ENCODE data around the gene ZNF579. TPM values are rescaled to one million over a fixed set of nuclear protein-coding genes. Genes with fewer than 3 reads are reported as not detected.

The ZNF579 gene
- total RNA-seq, 4 donors from 2014 or later = 4.2 to 11.1 (median 8.1) TPM

GRCh38 chr19:55550321-55550650 is 30.4 kb downstream of the ZNF579 start:
- intact Hi-C loops (cut with DNase I) = no loop called here
- Histone ChIP-seq H3K36me3 (no peaks in the 10 kb centered on the region), H3K4me1 (peaks cover 23 to 32% (median 30%) of the 10 kb centered on the region in 4 donors), H3K4me3 (no peak overlapping the region), H3K27me3 (peaks cover 0 to 89% (median 9%) of the 10 kb centered on the region in 4 donors), H3K9me3 (no peaks in the 10 kb centered on the region), H3K27ac (replicated peaks in 1 of 4) (no peak overlapping the region)
- DNase-seq (ENCODE audit: extremely low spot score) = no peak
- 63% methylated on average over 7 of the region's 7 CpGs for WGBS
- no peak for TF ChIP-seq EP300 (IDR thresholded peaks at IDR 0.05)
- TF ChIP-seq POLR2A (IDR thresholded peaks at IDR 0.05; ENCODE audit: low read depth) = no peak
- TF ChIP-seq POLR2AphosphoS5 (IDR thresholded peaks at IDR 0.05) = no peak
- TF ChIP-seq, protein P1, sequence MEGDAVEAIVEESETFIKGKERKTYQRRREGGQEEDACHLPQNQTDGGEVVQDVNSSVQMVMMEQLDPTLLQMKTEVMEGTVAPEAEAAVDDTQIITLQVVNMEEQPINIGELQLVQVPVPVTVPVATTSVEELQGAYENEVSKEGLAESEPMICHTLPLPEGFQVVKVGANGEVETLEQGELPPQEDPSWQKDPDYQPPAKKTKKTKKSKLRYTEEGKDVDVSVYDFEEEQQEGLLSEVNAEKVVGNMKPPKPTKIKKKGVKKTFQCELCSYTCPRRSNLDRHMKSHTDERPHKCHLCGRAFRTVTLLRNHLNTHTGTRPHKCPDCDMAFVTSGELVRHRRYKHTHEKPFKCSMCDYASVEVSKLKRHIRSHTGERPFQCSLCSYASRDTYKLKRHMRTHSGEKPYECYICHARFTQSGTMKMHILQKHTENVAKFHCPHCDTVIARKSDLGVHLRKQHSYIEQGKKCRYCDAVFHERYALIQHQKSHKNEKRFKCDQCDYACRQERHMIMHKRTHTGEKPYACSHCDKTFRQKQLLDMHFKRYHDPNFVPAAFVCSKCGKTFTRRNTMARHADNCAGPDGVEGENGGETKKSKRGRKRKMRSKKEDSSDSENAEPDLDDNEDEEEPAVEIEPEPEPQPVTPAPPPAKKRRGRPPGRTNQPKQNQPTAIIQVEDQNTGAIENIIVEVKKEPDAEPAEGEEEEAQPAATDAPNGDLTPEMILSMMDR (IDR thresholded peaks at IDR 0.05) = no peak

DNA sequence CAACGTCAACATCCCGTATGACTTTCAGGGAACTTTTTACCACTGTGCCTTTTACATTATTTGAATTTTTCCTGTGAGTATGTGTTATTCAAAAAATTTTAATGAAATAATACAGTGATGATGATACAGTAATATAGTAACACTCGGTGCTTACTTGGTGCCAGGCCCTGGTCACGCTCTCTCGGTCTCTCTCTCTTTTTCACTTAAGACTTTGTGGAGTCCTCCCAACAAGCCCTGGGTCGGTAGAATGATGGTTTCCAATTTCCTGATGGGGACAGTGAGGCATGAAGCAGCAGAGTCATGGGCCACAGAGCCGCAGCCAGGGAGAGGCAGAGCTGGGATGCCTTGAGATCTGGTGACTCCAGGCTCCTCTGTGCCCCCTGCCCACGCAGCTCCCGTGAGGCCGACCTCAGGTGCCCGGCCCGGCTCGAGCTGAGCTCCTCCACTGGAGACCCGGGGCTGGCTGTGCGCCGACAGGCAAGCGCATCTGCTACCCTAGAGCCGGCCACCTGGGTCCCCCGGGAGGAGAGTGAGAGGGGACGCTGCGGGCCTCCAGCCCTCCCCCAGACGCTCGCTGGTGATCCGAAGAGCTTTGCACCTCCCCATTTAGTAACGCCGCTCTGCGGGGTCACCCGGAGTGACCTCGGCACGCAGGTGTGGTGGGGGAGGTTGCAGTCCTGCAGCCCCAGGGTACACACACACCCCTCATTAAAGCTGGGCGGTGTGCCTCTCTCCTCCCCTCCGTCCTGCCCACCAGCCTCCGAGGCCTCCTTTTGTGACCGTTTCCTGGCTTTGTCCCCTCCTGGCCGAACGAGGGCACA is 30.9 kb downstream of the ZNF579 start:
- H3K4me1 ChIP-seq = peaks cover 23 to 36% (median 31%) of the 10 kb centered on the region in 4 donors
- peaks cover 0 to 89% (median 9%) of the 10 kb centered on the region in 4 donors for H3K27me3 ChIP-seq
- WGBS = 39% methylated on average over 25 of the region's 36 CpGs
- intact Hi-C loops (cut with DNase I) = no loop called here
- H3K36me3 ChIP-seq = no peaks in the 10 kb centered on the region
- no peaks in the 10 kb centered on the region for H3K9me3 ChIP-seq
- H3K27ac ChIP-seq (replicated peaks in 1 of 4) = peak overlapping the region; percentile 29 to 47 (median 40)
- no peak for DNase-seq (ENCODE audit: extremely low spot score)
- H3K4me3 ChIP-seq = peak overlapping the region in 3 of 4 donors; percentile 6 to 14 (median 13)
- TF ChIP-seq EP300 (IDR thresholded peaks at IDR 0.05) = no peak
- no peak for TF ChIP-seq POLR2A (IDR thresholded peaks at IDR 0.05; ENCODE audit: low read depth)
- TF ChIP-seq POLR2AphosphoS5 (IDR thresholded peaks at IDR 0.05) = no peak
- TF ChIP-seq, protein P1 (IDR thresholded peaks at IDR 0.05) = no peak

GRCh38 chr19:55546822-55547614 is 33.6 kb downstream of the ZNF579 start:
- H3K9me3 ChIP-seq = no peaks in the 10 kb centered on the region
- no peak overlapping the region for H3K4me3 ChIP-seq
- peak; percentile 92 for DNase-seq (ENCODE audit: extremely low spot score)
- H3K27ac ChIP-seq (replicated peaks in 1 of 4) = peak overlapping the region; percentile 62 to 74 (median 66)
- WGBS = 18% methylated on average over 14 of the region's 17 CpGs
- peaks cover 23 to 36% (median 31%) of the 10 kb centered on the region in 4 donors for H3K4me1 ChIP-seq
- TF ChIP-seq EP300 (IDR thresholded peaks at IDR 0.05) (no peak), POLR2A (IDR thresholded peaks at IDR 0.05; ENCODE audit: low read depth) (no peak), POLR2AphosphoS5 (IDR thresholded peaks at IDR 0.05) (peak; percentile 62 to 81)
- TF ChIP-seq, protein P1 (IDR thresholded peaks at IDR 0.05) = no peak
- no peaks in the 10 kb centered on the region for H3K36me3 ChIP-seq
- H3K27me3 ChIP-seq = peaks cover 0 to 75% (median 14%) of the 10 kb centered on the region in 4 donors
- intact Hi-C loops (cut with DNase I) = no loop called here

GRCh38 chr19:55546011-55546410 is 34.6 kb downstream of the ZNF579 start:
- peak overlapping the region; percentile 62 to 74 (median 66) for H3K27ac ChIP-seq (replicated peaks in 1 of 4)
- H3K27me3 ChIP-seq = peaks cover 0 to 65% (median 10%) of the 10 kb centered on the region in 4 donors
- H3K4me3 ChIP-seq = no peak overlapping the region
- DNase-seq (ENCODE audit: extremely low spot score) = no peak
- intact Hi-C loops (cut with DNase I) = no loop called here
- no peaks in the 10 kb centered on the region for H3K9me3 ChIP-seq
- no peak for TF ChIP-seq POLR2AphosphoS5 (IDR thresholded peaks at IDR 0.05)
- no peak for TF ChIP-seq EP300 (IDR thresholded peaks at IDR 0.05)
- TF ChIP-seq POLR2A (IDR thresholded peaks at IDR 0.05; ENCODE audit: low read depth) = no peak
- TF ChIP-seq, protein P1 (IDR thresholded peaks at IDR 0.05) = no peak
- H3K36me3 ChIP-seq = no peaks in the 10 kb centered on the region
- peaks cover 23 to 36% (median 31%) of the 10 kb centered on the region in 4 donors for H3K4me1 ChIP-seq
- WGBS = 60% methylated on average over 11 of the region's 11 CpGs
